A673 (cell line): Measurements from ENCODE around the gene EXTL1. TPM values are rescaled to one million over a fixed set of nuclear protein-coding genes. Genes with fewer than 3 reads are reported as not detected.

Source experiments
- BruUV-seq: library from RNA; stranded (reverse); fragments of 400-500 nt; replicated peaks from 2 replicates; lab custom pipeline; 2021; lab: Mats Ljungman, UMichigan
- CTCF ChIA-PET: fragments of 300-600 bp; sonication (Branson Sonifier 250); formaldehyde crosslinking; loops from one replicate; lab custom pipeline; 2022; ENCODE audit warnings: antibody characterized with exemption; lab: Charles Lee
- POLR2A ChIA-PET: fragments of 300-600 bp; sonication (Branson Sonifier 250); formaldehyde crosslinking; loops from one replicate; lab custom pipeline; 2022; ENCODE audit warnings: antibody characterized with exemption; ENCODE audit not compliant: low non-redundant PET; lab: Charles Lee
- DNase-seq: peaks from one replicate; pipeline ENCODE4 v3.0.0-alpha.2; 2015; ENCODE audit warnings: low spot score
- H3K27ac ChIP-seq: fragments of 200-600 bp; sonication (generic); 2 replicates; pipeline ENCODE4 v1.5.1; 2016; ENCODE audit warnings: mixed run types, low read depth, mild to moderate bottlenecking, mixed read lengths, antibody characterized with exemption, low read length; ENCODE audit not compliant: poor library complexity, severe bottlenecking
- H3K27me3 ChIP-seq: fragments of 200-600 bp; sonication (generic); replicated peaks from 2 replicates; pipeline ENCODE4 v1.6.1; 2017; ENCODE audit warnings: mixed run types, low read depth, mild to moderate bottlenecking, mixed read lengths, antibody characterized with exemption, low read length; ENCODE audit not compliant: insufficient read depth, poor library complexity
- H3K36me3 ChIP-seq: fragments of 200-600 bp; sonication (generic); 2 replicates; pipeline ENCODE4 v1.6.1; 2016; ENCODE audit warnings: mixed run types, mild to moderate bottlenecking, mixed read lengths, antibody characterized with exemption, low read length; ENCODE audit not compliant: insufficient read depth, poor library complexity, severe bottlenecking
- H3K4me1 ChIP-seq: fragments of 200-600 bp; sonication (generic); 2 replicates; pipeline ENCODE4 v1.6.1; 2017; ENCODE audit warnings: mixed run types, mild to moderate bottlenecking, mixed read lengths, antibody characterized with exemption, low read length; ENCODE audit not compliant: insufficient read depth, poor library complexity, severe bottlenecking
- H3K4me3 ChIP-seq: fragments of 200-600 bp; sonication (generic); 2 replicates; pipeline ENCODE4 v1.5.1; 2016; ENCODE audit warnings: low read depth, mixed run types, mild to moderate bottlenecking, mixed read lengths, low read length; ENCODE audit not compliant: poor library complexity, severe bottlenecking
- H3K9me3 ChIP-seq: fragments of 200-600 bp; sonication (generic); 2 replicates; pipeline ENCODE4 v1.6.1; 2016; ENCODE audit warnings: mixed run types, low read depth, mild to moderate bottlenecking, mixed read lengths, antibody characterized with exemption, low read length; ENCODE audit not compliant: poor library complexity, severe bottlenecking
- EZH2 ChIP-seq: fragments of 200-600 bp; sonication (generic); IDR thresholded peaks from 2 replicates; pipeline ENCODE4 v1.6.1; 2017; ENCODE audit warnings: borderline replicate concordance, low read depth, mild to moderate bottlenecking, mixed read lengths, antibody characterized with exemption, low read length; ENCODE audit not compliant: poor library complexity, severe bottlenecking
- intact Hi-C: fragments of 100-400 bp; cut with micrococcal nuclease; formaldehyde crosslinking; loops from one replicate; pipeline ENCODE4 v1.10.0; 2022; ENCODE audit not compliant: unreplicated experiment
- total RNA-seq: library from RNA; stranded (reverse); gene quantifications from 2 replicates; pipeline ENCODE4 v1.2.3, GENCODE V29; 2021
- TF ChIP-seq, protein P1 (sequence below): fragments of 300-800, 200-600 bp; sonication (generic); conservative IDR thresholded peaks from 2 replicates; pipeline ENCODE4 v1.5.1; 2017; ENCODE audit warnings: low read depth, mild to moderate bottlenecking, antibody characterized with exemption, low read length, moderate library complexity, mixed read lengths

Gene EXTL1
- total RNA-seq, 1 experiment from 2014 or later = not detected

DNA sequence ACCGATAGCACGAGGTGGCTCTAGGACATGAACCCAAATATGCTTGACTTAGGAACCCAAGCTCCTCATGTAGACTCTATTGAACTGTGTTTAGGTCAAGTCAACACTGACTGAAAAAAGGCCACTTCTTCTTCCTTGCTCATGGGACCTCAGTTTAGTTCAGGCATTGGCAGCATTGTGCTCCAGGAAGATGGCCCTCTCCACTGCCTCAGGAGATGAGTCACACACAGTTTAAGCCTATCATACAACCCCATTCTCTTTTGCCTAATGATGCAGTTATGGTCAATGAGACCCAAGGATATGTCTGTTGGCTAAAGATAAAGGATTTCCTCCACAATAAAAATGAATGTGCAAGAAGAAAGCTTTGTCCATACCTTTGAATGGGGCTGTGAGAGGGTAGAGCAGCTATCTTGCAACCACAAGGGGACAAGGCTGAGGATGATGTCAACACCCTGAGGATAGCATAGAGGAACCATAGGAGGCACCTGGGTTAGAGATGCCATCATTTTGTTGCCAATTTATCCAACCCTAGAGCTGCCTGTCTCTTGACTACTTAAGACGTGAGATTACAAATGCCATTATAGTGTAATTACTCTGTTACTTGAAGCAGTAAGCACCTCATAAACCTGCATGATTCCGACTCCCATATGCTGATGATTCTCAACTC lies 48.9 kb downstream of the EXTL1 start:
- Histone ChIP-seq H3K4me1 (no peaks in the 10 kb centered on the region), H3K4me3 (no peak overlapping the region), H3K36me3 (no peaks in the 10 kb centered on the region), H3K27me3 (peaks cover 33% of the 10 kb centered on the region), H3K9me3 (no peaks in the 10 kb centered on the region), H3K27ac (no peak overlapping the region)
- ChIA-PET CTCF (no interaction called here), POLR2A (no interaction called here)
- BruUV-seq = no TSS peak
- intact Hi-C loops = no loop called here
- DNase-seq = no peak
- no peak for TF ChIP-seq EZH2
- TF ChIP-seq, protein P1, sequence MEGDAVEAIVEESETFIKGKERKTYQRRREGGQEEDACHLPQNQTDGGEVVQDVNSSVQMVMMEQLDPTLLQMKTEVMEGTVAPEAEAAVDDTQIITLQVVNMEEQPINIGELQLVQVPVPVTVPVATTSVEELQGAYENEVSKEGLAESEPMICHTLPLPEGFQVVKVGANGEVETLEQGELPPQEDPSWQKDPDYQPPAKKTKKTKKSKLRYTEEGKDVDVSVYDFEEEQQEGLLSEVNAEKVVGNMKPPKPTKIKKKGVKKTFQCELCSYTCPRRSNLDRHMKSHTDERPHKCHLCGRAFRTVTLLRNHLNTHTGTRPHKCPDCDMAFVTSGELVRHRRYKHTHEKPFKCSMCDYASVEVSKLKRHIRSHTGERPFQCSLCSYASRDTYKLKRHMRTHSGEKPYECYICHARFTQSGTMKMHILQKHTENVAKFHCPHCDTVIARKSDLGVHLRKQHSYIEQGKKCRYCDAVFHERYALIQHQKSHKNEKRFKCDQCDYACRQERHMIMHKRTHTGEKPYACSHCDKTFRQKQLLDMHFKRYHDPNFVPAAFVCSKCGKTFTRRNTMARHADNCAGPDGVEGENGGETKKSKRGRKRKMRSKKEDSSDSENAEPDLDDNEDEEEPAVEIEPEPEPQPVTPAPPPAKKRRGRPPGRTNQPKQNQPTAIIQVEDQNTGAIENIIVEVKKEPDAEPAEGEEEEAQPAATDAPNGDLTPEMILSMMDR = no peak

DNA sequence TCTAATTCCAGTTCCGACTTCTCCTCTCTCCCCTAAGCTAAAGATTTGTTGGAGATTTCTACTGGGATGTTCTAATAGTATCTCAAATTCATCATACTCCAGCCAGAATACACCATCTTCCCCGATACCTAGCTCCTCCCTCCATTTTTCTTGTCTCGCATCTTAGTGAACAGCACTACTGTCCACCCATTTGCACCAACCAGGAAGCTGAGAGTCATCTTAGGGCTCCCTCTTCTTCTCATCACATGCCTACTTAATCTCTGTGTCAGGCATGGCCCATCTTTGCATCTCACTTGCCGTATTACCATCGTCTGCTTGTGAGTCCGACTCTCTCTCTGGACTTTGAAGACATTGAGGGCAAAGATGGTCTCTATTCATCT lies 49.4 kb downstream of the EXTL1 start:
- no peak for DNase-seq
- H3K27ac ChIP-seq = no peak overlapping the region
- ChIA-PET POLR2A (no interaction called here), CTCF (no interaction called here)
- H3K4me1 ChIP-seq = no peaks in the 10 kb centered on the region
- BruUV-seq = no TSS peak
- H3K27me3 ChIP-seq = peaks cover 33% of the 10 kb centered on the region
- no peaks in the 10 kb centered on the region for H3K9me3 ChIP-seq
- H3K36me3 ChIP-seq = no peaks in the 10 kb centered on the region
- intact Hi-C loops = no loop called here
- TF ChIP-seq EZH2 = no peak
- TF ChIP-seq, protein P1 = no peak
- no peak overlapping the region for H3K4me3 ChIP-seq

GRCh38 chr1:26072305-26072704 lies 50.7 kb downstream of the EXTL1 start:
- ChIA-PET POLR2A (no interaction called here), CTCF (no interaction called here)
- Histone ChIP-seq H3K4me1 (no peaks in the 10 kb centered on the region), H3K27ac (no peak overlapping the region), H3K4me3 (no peak overlapping the region), H3K36me3 (no peaks in the 10 kb centered on the region), H3K9me3 (no peaks in the 10 kb centered on the region), H3K27me3 (peaks cover 33% of the 10 kb centered on the region)
- intact Hi-C loops = no loop called here
- TF ChIP-seq, protein P1 = no peak
- no peak for TF ChIP-seq EZH2
- no TSS peak for BruUV-seq
- no peak for DNase-seq
